Fibroblast of skin of right biceps (primary cell): ENCODE data around the gene ANKRD34A.
"Not testable (repeated sequence)": the region's sequence is repeated elsewhere in the genome, so short reads cannot be mapped to it uniquely, and the experiment has no call there.

Experiments
- DNase-seq: peaks from one replicate; pipeline ENCODE4 v3.0.0-alpha.2; 2013

ANKRD34A gene

DNA sequence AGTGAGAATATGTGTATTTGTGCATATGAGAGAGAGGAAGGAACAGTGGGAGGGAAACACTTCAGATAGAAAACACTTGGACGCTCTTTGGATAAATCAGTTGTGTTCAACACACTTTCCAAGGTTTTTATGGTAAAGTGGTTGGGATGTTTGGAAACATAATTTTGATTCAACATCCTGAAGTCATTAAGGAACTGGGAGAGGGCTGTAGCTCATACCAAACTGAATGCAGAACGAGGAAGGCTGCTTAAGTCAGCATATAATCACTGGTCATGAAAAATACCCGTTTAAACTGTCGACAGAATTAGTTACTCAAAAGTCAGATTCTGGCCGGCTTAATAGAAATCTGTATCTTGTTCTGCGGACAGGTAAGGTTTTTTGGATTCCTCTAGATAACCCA lies 21.5 kb downstream of the ANKRD34A start:
- DNase-seq: peak; percentile 23

DNA sequence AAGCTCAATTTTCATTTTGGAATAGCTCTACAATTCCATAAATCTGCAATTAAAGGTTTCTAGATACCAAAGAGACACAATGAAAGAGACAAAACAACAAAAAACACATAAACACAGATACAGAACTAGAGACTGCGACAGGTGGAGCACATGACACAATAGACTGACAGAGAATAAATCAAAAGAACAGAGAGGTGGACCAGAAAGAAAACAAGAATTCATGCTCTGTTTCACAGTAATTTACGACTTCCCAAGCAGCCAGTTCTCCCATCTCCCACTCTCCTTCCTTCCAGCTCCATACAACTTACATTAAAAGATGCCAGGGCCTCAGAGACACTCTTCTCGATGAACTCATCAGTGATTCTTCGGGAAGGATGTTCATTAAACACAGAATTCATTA lies 22.0 kb downstream of the ANKRD34A start:
- DNase-seq: no peak

DNA sequence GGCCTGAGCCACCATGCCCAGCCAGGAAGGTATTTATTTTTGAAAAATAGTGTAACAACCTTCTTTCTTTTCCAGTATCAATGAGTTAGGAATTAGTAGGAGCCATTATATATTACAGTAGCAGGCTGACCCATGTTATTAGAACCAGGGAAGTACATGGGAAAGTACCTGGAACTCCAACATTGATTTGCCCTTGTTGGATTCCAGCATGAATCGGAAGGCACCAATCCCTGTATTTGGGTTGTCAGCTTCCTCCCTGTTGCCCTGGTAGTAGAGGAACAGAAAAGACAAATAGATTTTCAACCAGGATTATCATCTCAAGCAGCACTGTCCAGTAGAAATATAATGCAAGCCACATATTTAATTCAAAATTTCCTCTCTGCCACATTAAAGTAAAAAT lies 26.9 kb downstream of the ANKRD34A start:
- DNase-seq: no peak

DNA sequence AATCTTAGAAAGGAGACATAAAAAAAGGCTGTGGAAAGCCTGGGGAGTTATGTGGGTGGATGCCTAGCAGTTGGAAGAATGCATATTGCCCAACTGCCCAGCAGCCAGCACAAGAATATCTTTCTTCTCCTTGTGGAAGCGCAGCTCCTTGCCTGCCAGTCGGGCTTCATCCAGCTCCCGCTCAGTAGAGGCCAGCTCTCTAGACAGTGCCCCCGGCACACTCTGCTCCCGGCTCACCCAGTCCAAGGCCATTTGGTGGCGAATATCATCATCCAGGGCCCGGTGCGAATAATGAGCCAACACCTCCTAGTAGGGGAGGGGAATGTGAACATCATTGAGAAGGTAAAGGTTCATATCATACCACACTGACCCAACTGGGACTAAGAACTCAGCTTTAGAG lies 28.1 kb downstream of the ANKRD34A start:
- DNase-seq: no peak

DNA sequence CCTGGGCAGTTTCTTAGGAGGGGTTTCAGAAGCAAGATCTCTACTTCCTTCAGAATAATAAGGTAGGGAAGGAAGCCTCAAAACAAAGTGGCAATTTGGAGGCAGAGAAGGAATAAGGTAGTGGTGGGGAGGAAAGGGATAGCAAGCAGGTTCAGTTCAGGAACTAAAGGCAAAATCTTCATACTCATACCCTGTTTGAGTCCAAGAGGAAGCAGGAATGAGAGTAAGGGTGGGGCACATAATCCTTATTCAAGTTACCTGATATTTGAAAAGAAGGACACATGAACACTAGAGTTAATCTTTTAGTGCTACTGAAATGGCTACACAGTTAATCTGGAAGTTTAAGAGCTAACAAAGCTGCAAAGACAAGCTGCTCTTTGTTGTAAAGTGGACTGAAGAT lies 28.7 kb downstream of the ANKRD34A start:
- no peak for DNase-seq

DNA sequence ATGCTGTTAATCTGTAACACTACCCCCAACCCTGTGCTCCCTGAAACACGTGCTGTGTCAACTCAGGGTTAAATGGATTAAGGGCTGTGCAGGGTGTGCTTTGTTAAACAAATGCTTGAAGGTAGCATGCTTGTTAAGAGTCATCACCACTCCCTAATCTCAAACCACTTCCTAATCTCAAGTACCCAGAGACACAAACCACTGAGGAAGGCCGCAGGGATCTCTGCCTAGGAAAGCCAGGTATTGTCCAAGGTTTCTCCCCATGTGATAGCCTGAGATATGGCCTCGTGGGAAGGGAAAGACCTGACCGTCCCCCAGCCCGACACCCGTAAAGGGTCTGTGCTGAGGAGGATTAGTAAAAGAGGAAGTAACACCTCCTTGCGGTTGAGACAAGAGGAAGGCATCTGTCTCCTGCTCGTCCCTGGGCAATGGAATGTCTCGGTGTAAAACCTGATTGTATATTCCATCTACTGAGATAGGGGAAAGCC lies 31.8 kb downstream of the ANKRD34A start:
- DNase-seq: not testable (repeated sequence)

DNA sequence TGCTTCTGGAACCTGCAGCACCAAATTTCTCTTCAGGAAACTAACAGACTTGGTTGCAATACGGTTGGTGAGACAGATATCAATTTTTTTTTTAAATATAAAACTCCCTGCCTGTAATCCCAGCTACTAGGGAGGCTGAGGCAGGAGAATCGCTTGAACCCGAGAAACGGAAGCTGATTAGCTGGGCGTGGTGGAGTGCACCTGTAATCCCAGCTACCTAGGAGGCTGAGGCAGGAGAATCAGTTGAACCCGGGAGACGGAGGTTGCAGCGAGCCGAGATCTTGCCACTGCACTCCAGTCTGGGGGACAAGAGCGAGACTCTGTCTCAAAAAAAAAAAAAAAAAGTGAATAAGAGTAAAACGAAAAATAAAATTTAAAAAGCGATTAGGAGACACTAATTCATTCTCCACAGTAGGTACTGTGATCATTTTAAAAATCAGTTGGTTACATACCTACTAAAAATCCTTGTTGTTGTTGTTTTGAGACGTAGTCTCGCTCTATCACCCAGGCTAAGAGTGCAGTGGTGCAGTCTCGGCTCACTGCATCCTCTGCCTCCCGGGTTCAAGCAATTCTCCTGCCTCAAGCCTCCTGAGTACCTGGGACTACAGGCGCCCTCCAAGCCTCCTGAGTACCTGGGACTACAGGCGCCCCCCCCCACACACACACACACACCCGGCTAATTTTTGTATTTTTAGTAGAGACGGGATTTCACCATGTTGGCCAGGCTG lies 36.3 kb downstream of the ANKRD34A start:
- no peak for DNase-seq

DNA sequence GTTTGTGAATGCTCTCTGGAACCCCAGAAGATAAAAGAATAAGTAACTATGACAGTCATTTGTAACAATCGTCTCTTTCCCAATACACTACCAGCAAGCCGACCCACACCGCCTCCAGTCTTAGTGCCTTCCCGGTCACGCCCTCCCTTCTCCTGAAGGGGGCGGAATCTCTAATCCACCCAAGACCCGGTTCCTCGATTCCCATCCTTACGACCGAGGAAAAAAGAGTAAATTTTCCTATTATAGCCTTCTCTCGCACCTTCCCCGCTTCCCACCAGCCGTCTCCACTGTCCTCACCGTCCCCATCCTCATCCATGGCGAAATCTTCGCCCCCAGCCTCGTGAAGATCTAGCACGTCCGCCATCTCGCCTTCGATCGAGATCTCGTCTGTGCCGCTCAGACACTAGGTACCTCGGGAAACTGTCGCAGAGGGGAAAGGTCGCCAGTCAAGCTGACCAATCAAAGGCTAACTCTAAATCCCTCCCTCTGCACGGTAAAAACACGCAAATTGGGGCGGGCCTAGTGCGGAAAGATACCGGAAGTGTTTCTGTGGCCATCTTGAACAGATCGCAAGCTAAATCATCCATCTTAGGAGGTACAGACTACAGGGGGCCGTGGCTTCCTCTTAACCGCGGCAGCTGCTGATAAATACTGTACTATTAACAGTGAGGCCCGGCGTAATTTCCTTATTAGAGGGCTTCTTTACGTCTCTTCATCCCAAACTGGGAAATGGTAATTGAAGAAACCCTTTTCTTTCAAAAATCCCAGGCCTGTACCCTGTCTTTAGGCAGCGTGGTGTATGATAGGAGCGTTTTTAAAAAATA lies 37.1 kb downstream of the ANKRD34A start, which contains the start of gene RBM8A:
Gene RBM8A, minus strand, starts transcription at position 422 of the 824 bp plus-strand sequence. Its CDS starts 58 bp downstream, at position 364.
- DNase-seq: peak; percentile 99

DNA sequence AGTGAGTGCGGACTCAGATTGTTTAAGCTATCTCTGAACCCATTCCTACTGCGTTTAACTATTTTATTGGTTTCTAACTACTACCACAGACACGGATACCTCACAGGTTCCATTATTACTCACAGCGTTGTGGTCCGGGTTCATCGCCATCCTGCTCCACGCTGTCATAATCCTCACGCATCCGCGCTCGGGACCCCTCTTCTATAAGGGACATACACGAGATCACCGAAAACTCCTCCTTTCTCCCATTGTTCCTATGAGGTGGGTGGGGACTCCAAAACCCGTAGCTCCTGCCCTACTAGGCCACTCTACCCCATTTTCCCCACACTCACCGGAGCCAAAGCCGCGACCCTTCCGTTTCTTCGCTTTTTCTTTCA lies 37.7 kb downstream of the ANKRD34A start:
- no peak for DNase-seq

DNA sequence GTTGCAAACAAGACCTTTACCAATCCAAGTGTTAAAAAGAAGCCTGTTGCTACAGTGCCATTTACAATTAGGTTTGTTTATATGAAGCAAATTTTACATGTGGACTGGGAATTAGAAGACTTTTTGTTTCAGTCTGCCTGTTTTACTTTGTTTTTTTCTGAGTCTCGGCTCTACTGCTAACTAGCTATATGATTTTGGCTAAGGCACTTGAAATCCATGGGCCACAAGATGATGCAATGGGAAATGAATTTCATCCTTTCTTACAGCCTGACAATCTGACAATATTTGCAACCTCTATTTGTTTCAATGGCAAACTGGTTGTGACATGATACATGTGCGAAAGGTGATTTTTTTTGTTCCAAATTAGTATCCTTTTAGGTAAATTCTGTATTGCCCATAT lies 42.1 kb downstream of the ANKRD34A start:
- DNase-seq: no peak

DNA sequence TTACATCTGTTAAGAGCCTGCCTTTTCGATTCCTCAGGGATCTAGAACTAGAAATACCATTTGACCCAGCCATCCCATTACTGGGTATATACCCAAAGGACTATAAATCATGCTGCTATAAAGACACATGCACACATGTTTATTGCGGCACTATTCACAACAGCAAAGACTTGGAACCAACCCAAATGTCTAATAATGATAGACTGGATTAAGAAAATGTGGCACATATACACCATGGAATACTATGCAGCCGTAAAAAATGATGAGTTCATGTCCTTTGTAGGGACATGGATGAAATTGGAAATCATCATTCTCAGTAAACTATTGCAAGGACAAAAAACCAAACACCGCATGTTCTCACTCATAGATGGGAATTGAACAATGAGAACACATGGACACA lies 44.1 kb downstream of the ANKRD34A start:
- DNase-seq: not testable (repeated sequence)

DNA sequence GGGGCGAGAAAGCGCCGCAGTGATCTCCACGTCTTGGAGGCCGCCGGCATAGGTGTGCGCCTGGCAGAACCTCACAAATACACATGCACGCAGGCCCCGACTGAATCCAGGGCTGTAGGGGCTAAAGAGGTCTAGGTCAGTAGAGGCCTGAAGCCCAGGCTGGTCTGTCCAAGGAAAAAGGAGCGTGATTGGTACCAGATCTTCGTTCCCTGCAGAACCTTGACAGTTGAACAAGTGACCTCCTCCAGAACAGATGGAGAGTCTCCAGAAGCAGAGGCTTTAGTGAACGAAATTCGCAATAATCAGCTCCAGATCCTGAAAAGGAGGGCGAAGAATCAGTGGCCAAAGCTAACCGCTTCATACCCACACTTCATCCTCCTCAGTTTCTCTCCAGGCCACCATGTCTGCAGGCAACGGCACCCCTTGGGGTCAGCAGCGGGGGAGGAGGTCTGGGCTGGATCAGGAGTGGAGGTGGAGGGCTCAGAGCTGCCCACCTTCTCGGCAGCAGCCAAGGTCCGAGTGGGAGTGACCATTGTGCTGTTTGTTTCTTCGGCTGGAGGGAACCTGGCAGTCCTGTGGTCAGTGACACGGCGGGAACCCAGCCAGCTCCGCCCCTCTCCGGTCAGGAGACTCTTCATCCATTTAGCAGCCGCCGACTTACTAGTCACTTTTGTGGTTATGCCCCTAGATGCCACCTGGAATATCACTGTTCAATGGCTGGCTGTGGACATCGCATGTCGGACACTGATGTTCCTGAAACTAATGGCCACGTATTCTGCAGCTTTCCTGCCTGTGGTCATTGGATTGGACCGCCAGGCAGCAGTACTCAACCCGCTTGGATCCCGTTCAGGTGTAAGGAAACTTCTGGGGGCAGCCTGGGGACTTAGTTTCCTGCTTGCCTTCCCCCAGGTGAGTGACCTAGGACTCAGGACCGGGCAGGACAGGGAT lies 45.1 kb downstream of the ANKRD34A start:
- DNase-seq: no peak

DNA sequence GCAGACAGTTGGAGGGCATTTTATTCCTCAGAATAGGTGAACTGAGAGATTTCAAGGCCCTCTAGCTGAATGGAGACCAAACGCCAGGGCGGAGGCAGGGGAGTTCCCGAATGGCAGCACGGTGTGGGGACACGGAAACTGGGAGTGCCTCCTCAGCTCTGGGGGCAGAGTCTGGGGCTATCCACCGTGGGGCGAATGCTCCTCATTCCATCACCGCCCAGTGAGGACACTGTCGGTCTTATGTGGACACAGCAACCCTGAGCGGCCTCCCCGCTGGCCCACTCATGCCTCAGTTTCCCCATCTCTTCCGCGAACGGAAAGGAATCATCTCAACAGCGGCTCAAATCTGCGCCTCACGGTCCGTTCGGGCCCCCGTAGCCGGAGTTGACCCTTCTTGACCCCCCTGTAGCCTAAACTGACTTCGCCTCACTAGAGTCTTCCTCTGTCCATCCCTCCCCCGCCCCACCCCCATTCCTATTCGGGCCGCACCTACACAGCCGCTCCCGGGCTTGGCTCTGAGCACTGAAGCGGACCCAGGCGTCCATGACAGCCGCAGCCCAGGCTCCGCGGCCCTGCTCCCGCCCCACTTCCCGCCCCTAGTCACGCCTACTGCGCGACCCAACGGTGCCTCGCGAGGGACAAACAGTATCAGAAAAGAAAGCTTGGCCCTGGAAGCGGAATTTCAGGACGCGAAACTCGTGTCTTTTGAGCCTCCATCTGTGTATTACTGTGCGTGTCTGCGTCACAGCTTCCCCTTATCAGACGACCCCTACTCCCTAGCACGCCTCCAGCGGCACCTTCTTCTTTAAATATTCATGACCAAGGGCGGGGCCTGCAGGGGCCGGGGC lies 46.0 kb downstream of the ANKRD34A start, which contains the start of gene PEX11B:
Gene PEX11B, minus strand, starts transcription at position 574 of the 848 bp plus-strand sequence. Its CDS starts 29 bp downstream, at position 545.
- peak; percentile 88 for DNase-seq

DNA sequence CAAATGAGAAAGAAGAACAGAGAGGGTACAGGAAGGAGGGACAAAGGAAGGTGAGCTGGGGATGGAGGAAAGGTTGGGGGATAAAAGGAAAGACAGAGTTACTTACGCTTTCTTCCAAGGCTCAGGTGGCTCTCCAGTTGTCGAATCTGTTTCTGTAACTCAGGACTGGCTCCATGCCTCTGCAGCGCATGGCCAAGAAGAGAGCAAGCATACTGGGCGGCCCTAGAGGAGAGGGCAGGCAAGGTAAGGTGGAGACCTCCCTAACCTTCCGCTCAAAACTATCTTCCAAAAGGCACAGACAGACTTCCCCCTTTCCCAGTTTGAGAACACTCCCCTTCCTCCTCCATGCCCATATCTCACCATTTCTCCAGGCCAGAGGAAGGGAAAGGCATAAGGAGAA lies 46.8 kb downstream of the ANKRD34A start:
- no peak for DNase-seq

DNA sequence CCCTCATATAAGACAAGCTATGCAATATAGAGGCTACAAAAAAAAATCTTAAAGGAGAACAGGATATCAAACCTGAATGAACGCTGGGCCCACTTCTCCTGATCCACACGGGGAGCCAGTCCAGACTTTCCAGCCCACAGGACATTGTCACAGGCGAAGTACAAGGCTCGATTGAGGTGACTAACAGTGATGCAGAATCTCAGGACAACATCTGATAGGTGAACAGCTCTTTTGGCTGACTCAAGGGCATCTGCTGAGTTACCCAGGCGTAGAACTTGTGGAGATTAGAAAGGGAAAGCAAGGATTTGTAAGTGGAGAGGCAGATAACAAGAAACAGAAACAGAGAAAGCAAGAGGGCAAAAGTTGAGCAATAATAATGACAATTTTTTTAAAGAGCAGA lies 47.6 kb downstream of the ANKRD34A start:
- DNase-seq: no peak

DNA sequence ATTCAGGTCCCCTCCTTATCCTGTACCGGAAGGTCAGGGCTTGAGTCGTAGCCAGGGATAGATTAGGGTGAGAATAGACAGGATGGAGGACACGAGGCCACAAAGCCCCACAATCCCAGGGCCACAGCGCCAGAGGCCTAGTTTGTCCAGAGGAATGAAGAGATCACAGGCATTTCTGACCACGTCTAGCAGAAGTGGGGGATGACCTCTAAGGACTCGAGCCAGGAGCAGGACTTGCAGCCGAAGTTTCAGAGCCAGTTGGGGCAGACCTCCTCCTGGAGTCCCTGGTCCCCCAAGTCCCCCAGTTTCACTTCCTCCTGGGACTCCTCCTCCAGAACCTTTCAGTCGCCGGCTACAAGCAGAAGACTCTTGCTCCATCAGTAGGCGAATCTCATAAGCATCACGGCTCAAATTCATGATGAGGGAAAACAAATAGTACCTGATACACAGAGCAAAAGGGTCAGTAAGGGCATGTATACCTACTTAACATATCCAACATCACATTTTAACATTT lies 52.2 kb downstream of the ANKRD34A start:
- DNase-seq: no peak
